ENCODE data around the gene PLB1. TPM values are rescaled to one million over a fixed set of nuclear protein-coding genes. Genes with fewer than 3 reads are reported as not detected.

PLB1 gene
- total and polyA plus RNA-seq, 2 experiments from 2014 or later: 0.06 to 0.21 TPM

GRCh38 chr2:28470759-28471158 is 25.1 kb upstream of the PLB1 start:
- H3K4me1 Mint-ChIP-seq: no peaks in the 10 kb centered on the region; the same call in 2 of the 3 replicates
- H2AFZ ChIP-seq: no peak overlapping the region
- H3K27ac Mint-ChIP-seq: no peak overlapping the region
- no peak overlapping the region for H3K4me3 Mint-ChIP-seq
- H3K27me3 Mint-ChIP-seq (ENCODE audit: insufficient read depth, low read depth, poor library complexity): peaks cover 4% of the 10 kb centered on the region
- no peaks in the 10 kb centered on the region for H3K27me3 ChIP-seq (ENCODE audit: insufficient read depth)
- peaks cover 4% of the 10 kb centered on the region; the same call in 1 of the 2 replicates for H3K9me2 ChIP-seq (ENCODE audit: insufficient read depth)
- no peak for ATAC-seq
- no peaks in the 10 kb centered on the region for H3K36me3 ChIP-seq (ENCODE audit: insufficient read depth)
- peaks cover 11% of the 10 kb centered on the region for H3K9me3 Mint-ChIP-seq
- no peaks in the 10 kb centered on the region for H4K20me1 ChIP-seq (replicated peaks; ENCODE audit: insufficient read depth)
- H3K4me1 ChIP-seq (ENCODE audit: insufficient read depth): no peaks in the 10 kb centered on the region
- no peaks in the 10 kb centered on the region; the same call in 1 of the 3 replicates for H3K36me3 Mint-ChIP-seq (ENCODE audit: low read depth)
- TF ChIP-seq REST (IDR thresholded peaks at IDR 0.05; ENCODE audit: unreplicated experiment) (no peak), POLR2AphosphoS5 (IDR thresholded peaks at IDR 0.05; ENCODE audit: low read depth) (no peak), NANOG (IDR thresholded peaks at IDR 0.05; ENCODE audit: borderline replicate concordance) (no peak), CTCF (conservative IDR thresholded peaks at IDR 0.05; ENCODE audit: low read depth in 2 of 2) (no peak), ETS1 (IDR thresholded peaks at IDR 0.05) (no peak), ZNF331 (CRISPR knock-in tag; IDR thresholded peaks at IDR 0.05; ENCODE audit: low read depth) (no peak), EZH2 (IDR thresholded peaks at IDR 0.05; ENCODE audit: low read depth, unreplicated experiment) (no peak), JUNB (IDR thresholded peaks at IDR 0.05; ENCODE audit: unreplicated experiment) (no peak), ZNF114 (CRISPR knock-in tag; IDR thresholded peaks at IDR 0.05) (no peak), ZNF462 (CRISPR knock-in tag; IDR thresholded peaks at IDR 0.05) (no peak), EZH2phosphoT487 (IDR thresholded peaks at IDR 0.05; ENCODE audit: unreplicated experiment) (no peak), STAT1 (IDR thresholded peaks at IDR 0.05; ENCODE audit: unreplicated experiment) (no peak), CREB1 (CRISPR knock-in tag; IDR thresholded peaks at IDR 0.05; ENCODE audit: low read depth) (no peak)
- no peak overlapping the region for H3K27ac ChIP-seq (ENCODE audit: low read depth)
- no peak overlapping the region for H3K4me2 ChIP-seq
- H3K4me3 ChIP-seq: no peak overlapping the region
- H3K79me2 ChIP-seq (replicated peaks; ENCODE audit: insufficient read depth): no peaks in the 10 kb centered on the region
- no peak for DNase-seq (ENCODE audit: low spot score)
- H3F3A ChIP-seq (replicated peaks; ENCODE audit: low read depth): no peaks in the 10 kb centered on the region
